Keratinocyte (primary cell): ENCODE measurements around the gene HADHB.

Source experiments
- CTCF ChIP-seq, 3 experiments: IDR thresholded peaks in 1 of 3; conservative IDR thresholded peaks in 1 of 3; optimal IDR thresholded peaks in 1 of 3; 2 replicates in 2 of 3; 3 replicates in 1 of 3; pipeline versions ENCODE3 to v1.5.1; 2011; ENCODE audit warnings: low read length in 3 of 3, mild to moderate bottlenecking in 3 of 3, moderate library complexity in 2 of 3, control low read depth in 1 of 3, inconsistent platforms in 1 of 3; ENCODE audit not compliant: insufficient read depth in 2 of 3; ENCODE audit errors: extremely low read depth in 1 of 3
- EZH2 ChIP-seq: IDR thresholded peaks from one replicate; pipeline ENCODE4 v1.6.1; 2012; ENCODE audit warnings: inconsistent platforms, mild to moderate bottlenecking, low read length, moderate library complexity

GRCh38 chr2:26313446-26313845 lies 68.7 kb downstream of the HADHB start:
- TF ChIP-seq CTCF (optimal IDR thresholded peaks at IDR 0.05 in 1 of 3, IDR thresholded peaks at IDR 0.05 in 1 of 3, conservative IDR thresholded peaks at IDR 0.05 in 1 of 3; ENCODE audit: extremely low read depth in 1 of 3, insufficient read depth in 2 of 3, low read length in 3 of 3) (no peak), EZH2 (no peak)
